NCI-H82 treated with DMSO at 0.1 percent for 48 hours (cell line): ENCODE results near the gene TUB.
A peak's percentile ranks its signal among the peaks of the same experiment; 100 is the strongest.

Experiments
- DNase-seq: peaks from one replicate; lab custom pipeline; 2025; ENCODE audit not compliant: unreplicated experiment; lab: John Stamatoyannopoulos, UW

TUB gene

DNA sequence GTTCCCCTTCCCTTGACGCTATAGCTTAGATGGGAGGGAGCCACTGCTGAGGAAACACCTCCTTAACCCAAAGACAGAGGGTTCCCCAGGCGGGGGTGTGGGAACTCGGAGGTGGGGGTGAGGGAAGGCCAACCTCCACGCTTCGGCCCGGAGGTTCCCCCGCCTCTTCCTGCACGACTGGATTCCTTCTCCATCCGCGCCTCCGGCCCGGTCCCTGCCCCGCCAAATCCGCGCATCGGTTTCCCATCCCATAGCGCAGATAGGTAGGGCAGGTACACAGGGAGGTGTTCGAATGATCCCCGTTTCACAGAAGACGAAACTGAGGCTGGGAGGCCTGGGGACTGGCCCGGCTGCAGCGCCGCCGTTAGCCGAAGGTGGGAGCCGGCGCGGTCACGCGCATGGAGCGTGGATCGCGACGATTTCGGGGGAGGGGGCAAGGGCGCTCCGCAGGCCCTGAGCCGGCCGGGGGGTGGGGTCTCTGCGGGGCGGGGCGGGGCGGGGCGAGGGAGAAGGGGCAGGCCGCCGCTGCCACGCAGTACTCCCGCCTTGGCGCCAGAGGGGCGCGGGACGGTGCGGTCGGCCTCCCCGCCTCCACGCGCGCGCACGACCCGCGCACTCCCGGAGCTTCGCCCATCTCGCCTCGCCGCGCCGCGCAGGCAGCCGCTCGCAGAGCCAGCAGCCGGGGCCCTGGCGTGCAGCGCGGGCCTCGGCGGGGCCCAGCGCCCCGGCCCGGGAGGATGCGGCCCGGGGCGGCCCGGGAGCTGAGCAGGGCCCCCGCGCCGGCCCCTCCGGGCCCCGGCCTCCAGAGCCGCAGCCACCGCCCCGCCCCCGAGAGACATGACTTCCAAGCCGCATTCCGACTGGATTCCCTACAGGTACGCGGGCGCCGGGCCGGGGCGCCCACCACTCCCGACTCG is at the start of gene TUB:
TUB (plus strand) TSS at position 538 of the 917 bp plus-strand sequence; CDS start at position 838, 300 bp downstream.
- no peak for DNase-seq

DNA sequence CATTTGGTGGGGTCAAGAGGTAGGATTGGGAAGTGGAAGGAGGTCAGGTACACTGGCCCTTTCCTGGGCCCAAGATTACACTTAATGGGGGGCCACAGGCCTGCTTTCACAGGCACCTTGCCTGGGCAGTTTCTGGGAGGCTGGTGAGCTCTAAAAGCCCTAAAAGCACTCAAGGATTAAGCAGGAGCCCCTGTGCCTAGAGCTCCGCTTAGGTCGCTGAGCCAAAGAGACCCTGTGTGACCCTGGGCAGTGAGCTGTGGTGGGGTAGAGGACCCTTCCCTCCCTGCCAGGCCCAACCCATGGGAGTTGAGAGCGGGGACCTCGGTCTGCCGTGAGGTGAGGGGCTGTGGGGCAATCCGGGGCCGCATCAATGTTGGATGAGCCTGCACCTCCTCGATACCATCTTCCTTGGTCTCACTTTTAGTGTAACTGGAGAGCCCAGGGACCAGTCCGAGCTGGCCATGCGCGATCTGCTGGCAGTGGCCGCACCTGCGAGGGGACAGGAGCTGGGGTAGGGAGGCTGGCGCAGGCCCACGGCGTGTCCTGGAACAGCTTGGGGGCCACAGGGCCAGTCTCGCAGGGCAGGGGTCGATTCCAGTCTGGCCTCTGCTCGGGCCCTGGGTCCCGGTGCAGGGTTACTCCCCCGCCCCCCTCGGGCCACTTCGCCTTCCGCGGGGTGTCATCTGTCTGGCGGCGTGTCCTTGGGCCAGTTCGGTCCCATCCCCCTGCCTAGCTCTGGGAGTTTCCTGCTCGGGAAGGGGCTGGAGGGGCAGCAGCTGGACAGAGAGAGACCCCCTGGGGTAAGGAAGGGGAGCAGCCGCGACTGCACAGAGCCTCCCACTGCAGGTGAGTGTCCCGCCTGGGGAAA is 49.5 kb upstream of the TUB start:
- DNase-seq = no peak

- DNase-seq = no peak
These were observed 48.9 kb upstream of the TUB start for GRCh38 chr11:8032122-8032521.

DNA sequence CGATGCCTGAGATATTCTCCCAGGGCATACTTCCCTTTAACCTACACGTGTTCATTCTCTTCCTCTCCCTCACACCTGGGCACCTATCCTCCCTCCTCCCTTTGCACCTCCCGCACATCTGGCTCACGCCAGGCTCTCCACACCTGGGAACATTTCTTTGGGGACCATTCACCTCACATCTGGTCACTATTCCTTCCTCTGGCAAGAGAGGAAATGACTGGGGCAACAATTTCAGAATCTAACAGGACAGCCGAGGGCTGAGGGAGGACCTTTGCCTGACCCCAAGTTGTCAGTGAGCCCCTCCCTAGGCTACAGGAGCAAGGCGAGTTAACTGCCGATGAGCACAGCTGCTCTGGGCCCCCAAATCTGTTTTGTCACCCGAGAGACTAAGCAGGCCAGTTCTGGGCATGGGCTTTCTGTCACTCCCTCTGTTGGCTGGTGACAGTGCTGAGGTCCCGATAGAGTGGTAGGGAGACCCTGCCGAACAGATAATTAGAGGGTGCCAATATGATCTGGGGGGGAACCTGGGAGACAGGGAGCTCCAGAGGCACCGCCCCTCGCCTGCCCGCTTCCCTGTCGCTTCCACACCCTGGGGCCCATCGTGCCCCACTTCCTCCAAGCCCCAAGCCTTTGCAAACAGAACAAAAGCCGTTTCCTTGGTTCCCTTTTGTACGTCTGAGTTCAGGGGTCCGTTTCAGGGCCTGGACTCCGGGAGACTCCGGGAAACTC is 48.3 kb upstream of the TUB start:
- no peak for DNase-seq

- DNase-seq = peak; percentile 33
These were observed 47.5 kb upstream of the TUB start for GRCh38 chr11:8033305-8034105.

- no peak for DNase-seq
These were observed 46.9 kb upstream of the TUB start for GRCh38 chr11:8034106-8034585.

DNA sequence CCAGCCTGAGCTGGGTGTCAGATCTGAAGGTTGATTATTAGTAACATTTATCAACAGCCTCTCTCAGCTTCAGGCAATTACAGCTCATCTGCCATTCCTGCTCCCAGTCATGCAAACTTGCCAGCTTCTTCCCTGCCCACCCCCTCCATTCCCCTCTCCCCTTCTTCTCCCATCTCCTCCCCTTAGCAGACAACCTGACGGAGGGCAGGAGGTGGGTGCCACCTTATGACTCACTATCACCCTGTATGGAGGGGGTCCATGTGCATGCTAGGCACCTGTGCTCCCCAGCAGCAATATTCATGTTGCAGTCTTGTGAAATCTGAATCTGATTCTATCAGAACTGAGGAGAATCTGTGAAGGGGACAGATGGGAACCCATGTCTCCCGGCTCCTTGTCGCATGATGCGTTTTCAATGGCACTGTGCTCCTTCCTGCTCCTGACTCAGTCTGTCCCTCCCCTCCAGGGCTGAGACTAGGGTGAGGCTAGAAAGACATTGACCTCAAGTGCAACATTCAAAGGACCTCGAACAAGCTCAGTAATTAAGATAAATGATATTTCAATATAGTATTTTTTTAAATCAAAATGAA is 46.3 kb upstream of the TUB start:
- no peak for DNase-seq

DNA sequence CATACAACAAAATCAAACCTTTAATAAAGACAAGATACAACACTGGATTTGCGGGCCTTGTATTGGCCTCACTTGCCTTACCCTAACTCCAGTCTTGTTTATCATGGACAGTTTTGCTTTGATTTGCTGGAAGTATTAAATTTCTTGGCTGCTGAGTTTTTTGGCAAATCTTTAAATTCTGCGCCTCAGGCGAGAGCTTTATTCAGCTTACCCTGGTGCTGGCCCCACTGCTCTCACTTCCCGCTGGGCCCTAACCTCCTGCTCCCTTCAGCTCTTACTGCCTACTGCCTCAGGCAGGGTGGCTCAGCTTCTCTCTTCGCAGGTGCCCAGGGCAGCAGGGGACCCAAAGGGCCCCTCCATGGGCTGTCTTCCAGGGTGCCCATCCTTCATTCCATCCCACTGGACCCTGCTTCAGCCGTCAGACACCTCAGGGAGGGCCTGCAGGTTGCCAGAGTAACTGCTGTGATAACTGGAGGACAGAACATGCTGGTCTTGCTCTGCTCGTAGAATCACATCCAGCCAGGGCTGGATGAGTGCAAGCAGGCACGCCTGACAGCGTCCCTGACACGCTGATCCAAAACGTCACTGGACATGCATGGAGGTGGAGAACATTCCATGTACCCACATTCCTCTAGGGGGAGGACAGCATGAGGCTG is 45.7 kb upstream of the TUB start:
- DNase-seq = no peak

DNA sequence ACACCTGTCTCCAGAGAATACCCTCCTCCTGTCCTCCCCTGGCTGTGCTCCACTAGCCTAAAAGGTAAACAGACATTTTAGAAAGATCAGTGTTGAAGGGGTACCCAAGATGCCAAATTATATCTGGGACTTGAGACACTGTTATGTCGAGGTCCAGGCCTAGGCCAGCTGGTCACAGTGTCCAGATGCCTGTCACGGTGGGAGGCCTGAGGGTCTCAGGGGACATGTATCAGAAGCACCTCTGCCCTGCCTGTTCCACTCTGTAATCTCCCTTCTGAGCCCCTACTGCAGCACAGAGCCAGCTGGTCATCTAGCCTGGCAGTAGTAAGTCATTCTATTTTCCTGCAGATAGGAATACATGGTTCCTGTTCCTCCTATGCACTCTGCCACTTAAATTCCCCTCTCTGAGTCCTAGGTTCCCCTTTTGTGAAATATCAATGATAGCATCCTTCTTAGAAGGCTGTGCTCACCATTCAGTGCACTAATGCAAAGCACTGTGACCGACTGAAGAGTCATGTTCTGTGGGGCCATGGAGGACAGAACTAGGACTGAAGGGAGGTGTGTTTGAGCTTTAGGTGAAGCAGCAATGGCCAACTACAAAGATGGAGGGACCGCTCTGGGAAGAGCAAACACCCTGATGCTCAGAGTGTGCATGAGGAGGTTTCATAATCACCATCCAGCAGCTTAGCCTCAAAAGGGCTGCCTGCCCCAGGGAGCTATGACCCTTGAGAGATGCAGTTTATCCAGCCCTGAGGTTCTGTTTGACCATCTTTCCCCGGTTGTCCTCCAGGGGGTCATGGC is 44.8 kb upstream of the TUB start:
- DNase-seq = no peak

- no peak for DNase-seq
These were observed 44.0 kb upstream of the TUB start for GRCh38 chr11:8036986-8037385.

DNA sequence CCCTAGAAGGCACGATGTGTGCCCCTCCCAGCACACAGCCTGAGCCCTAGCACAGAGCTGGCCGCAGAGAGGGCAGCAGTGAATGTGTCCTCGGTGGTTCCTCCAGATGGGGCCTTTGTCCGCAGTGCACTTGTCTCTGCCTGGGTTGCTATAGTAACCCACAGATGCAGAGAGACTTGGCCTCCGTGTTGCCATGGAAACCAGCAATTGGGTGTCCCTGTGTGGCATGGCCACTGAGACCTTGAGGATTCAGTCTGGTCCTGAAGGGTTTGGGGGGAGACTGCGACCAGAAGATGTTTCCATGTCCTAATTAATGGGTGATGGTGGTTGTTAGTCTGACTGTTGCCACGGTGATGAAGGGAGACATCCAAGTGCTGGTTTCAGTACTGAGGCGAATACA is 42.6 kb upstream of the TUB start:
- no peak for DNase-seq

- no peak for DNase-seq
These were observed 42.0 kb upstream of the TUB start for GRCh38 chr11:8038811-8039529.

DNA sequence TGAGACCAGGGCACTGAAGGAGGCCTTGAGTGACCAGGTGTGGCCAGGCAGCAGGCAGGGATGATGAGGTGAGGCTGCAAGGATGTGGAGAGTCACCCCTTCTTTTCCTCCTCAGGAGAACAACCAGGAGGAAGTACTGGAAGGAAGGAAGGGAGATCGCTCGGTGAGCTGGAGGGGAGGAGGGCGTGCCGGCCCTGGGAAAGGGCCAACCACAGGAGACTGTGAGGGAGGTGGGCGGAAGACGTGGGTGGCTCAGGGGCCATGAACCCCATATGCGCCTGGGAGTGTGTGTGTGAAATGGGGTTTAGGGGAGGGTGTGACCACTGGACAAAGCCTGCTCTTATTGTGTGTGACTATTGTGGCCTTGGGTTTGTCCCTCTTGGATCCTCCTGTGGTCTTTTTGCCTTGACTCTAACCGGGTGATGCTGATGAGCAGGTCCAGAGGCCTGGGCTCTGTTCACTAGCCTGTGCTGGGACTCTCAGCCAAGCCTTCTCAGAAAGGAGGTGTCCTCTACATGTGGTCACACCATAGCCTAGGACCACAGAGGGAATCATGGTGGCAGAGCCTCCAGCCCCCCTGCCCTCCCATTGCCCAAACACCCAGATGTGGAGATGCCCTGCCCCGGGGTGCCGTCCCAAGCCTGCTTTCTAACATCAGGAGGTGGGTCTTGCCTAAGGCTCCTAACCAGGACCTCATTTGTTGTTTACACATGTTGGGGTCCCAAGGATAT is 41.3 kb upstream of the TUB start:
- DNase-seq = no peak

DNA sequence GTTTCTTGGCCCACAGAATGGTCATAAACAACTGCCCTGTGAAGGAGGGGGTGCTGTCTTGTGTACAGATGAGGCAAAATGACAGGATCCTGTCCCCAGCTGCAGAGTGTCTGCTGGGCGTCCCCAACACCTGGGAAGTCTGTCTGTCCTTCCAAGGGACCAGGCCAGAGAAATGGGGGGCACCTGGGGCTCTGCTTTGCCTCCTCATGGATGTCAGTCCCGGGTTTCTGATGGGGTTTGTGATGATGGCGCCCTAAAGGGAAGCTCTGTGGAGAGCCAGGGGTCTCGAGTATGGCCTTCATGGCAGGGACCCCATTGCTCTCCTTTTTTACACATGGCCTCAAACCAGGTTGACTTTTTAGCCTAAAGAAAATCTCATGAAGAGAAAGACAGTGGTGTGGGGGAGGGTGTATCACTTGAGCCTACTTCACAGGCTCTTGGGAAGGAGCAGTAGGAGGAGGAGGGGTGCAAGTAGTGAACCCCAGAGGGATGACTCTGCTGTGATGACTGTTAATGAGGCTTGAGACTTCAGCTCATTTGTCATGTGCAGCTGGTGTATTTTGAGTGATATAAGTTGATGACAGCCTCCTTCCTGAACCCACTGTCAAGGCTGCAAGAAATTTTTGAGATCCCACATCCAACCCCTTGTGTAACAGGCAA is 40.6 kb upstream of the TUB start:
- no peak for DNase-seq

DNA sequence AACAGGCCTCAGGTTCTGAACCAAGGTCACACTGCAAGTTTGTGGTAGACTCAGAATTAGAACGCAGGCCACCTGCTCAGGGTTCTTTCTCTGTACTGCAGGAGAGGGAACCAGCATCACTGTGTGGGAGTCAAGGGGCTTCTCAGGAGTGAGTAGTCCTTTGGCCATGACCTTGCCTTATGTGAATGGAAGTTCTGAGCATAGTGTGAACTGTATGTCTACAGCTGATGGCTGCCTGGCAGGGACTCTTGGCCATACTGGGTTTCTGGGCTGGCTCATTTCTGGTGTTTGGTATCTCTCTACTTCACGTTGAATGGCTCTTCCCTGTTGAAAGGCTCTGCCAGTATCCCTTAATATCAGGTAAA is 40.1 kb upstream of the TUB start:
- DNase-seq = no peak

DNA sequence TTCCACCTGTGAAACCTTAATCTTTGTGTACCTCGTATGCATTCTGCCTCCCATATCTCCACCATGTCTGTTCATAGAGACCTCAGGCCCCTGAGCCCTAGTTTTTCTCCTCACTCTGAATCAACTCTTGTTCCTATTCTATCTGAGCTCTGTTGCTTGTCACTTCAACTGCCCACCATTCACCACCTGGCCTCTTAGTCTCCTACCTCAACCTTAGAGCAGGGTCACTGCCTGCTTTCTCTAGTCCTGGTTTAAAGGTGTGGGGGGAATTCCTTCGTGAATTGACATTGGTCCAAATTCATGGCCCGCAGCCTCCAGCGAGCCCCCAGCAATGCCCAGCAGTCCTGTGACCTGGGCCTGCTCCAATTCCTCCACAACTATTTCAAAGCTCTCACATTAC is 39.4 kb upstream of the TUB start:
- DNase-seq = no peak

DNA sequence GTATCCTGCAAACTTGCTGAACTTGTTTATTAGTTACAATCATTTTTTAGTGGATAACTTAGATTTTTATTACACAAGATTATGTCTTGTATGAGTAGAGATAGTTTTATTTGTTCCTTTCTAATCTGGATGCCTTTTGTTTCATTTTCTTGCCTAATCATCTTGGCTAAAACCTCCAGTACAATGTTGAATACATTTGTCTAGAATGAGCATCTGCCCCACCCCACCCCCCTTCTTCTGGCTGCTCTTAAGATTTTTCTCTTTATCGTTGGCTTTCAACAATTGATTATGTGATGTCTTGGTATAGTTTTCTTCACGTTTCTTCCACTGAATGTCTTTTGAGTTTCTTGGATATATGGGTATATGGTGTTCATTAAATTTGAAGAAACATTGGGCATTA is 37.3 kb upstream of the TUB start:
- DNase-seq = no peak
